Gastrocnemius medialis (tissue), 4 donors: ENCODE measurements around the gene MLLT10. TPM values are rescaled to one million over a fixed set of nuclear protein-coding genes. Genes with fewer than 3 reads are reported as not detected.
"Not testable (repeated sequence)": the region's sequence is repeated elsewhere in the genome, so short reads cannot be mapped to it uniquely, and the experiment has no call there.

Experiments
- ATAC-seq, 2 donors: fragments of 150-250 bp; one replicate each; pipeline ENCODE4 v1.9.1; 2016
- DNase-seq, 2 donors: peaks; one replicate each; pipeline ENCODE4 v3.0.0-alpha.2; 2019
- H3K27ac ChIP-seq, 4 donors: fragments of 200-600 bp; sonication (generic); 1 replicate in 1 of 4; 2 replicates in 3 of 4; pipeline ENCODE4 v1.5.1; 2016 to 2018; ENCODE audit warnings: mild to moderate bottlenecking in 2 of 4, moderate library complexity in 1 of 4
- H3K27me3 ChIP-seq, 3 donors: fragments of 200-600 bp; sonication (generic) in 2 of 3; 1 replicate in 1 of 3; 2 replicates in 2 of 3; pipeline versions ENCODE4 v1.5.1 to v1.6.0; 2016 to 2019; ENCODE audit warnings: mild to moderate bottlenecking in 1 of 3, moderate library complexity in 1 of 3
- H3K36me3 ChIP-seq, 2 donors: fragments of 200-600 bp; sonication (generic) in 1 of 2; one replicate each; pipeline ENCODE4 v1.5.1; 2017 to 2018
- H3K4me1 ChIP-seq, 2 donors: fragments of 200-600 bp; sonication (generic) in 1 of 2; one replicate each; pipeline ENCODE4 v1.5.1; 2016 to 2017; ENCODE audit warnings: mild to moderate bottlenecking in 2 of 2
- H3K4me3 ChIP-seq, 4 donors: fragments of 200-600 bp; sonication (generic) in 3 of 4; 1 replicate in 1 of 4; 2 replicates in 3 of 4; pipeline ENCODE4 v1.5.1; 2016 to 2019; ENCODE audit warnings: mild to moderate bottlenecking in 2 of 4
- H3K9me3 ChIP-seq, 3 donors: fragments of 200-600 bp; sonication (generic) in 2 of 3; 1 replicate in 1 of 3; 2 replicates in 2 of 3; pipeline ENCODE4 v1.5.1; 2016 to 2019
- CTCF ChIP-seq, 5 experiments: fragments of 450-650 bp in 3 of 5; fragments of 200-600 bp in 2 of 5; sonication (generic) in 2 of 5; IDR thresholded peaks in 4 of 5; conservative IDR thresholded peaks in 1 of 5; 1 replicate in 4 of 5; 2 replicates in 1 of 5; pipeline ENCODE4 v1.5.1; 2016 to 2019; ENCODE audit warnings: antibody characterized with exemption in 5 of 5, mild to moderate bottlenecking in 3 of 5, moderate library complexity in 3 of 5
- POLR2A ChIP-seq, 2 donors: fragments of 450-650 bp; IDR thresholded peaks; one replicate each; pipeline ENCODE4 v1.6.1; 2017; ENCODE audit warnings: antibody characterized with exemption in 2 of 2, mild to moderate bottlenecking in 2 of 2, moderate library complexity in 2 of 2
- in situ Hi-C, 4 donors: fragments of 200-750 bp; cut with MboI; loops; one replicate each; pipeline versions ENCODE4 v1.15.0 to v1.8.0; 2017; ENCODE audit warnings: low sequenced_read_pairs in 4 of 4
- intact Hi-C: fragments of 100-400 bp; cut with DNase I; formaldehyde crosslinking; loops from one replicate; pipeline ENCODE4 v1.15.1; 2023; ENCODE audit warnings: low total_unique reads
- total RNA-seq, 4 donors: library from RNA; depleted of rRNA; stranded (reverse); fragments of >200 nt; gene quantifications; one replicate each; pipeline versions ENCODE4 v1.1.0 to v1.2.3, GENCODE V29; 2016

MLLT10 gene
- total RNA-seq, 4 donors from 2014 or later, result 13.6 to 26.6 (median 21.6) TPM

- no peaks in the 10 kb centered on the region for H3K36me3 ChIP-seq
- in situ Hi-C loops (no loop called here), intact Hi-C loops (no loop called here)
- H3K9me3 ChIP-seq, result no peaks in the 10 kb centered on the region
- H3K27ac ChIP-seq, result no peak overlapping the region
- DNase-seq, result no peak
- H3K27me3 ChIP-seq, result no peaks in the 10 kb centered on the region
- TF ChIP-seq POLR2A (IDR thresholded peaks at IDR 0.05), result no peak
- no peak for TF ChIP-seq CTCF (IDR thresholded peaks at IDR 0.05 in 4 of 5, conservative IDR thresholded peaks at IDR 0.05 in 1 of 5)
- no peak overlapping the region for H3K4me3 ChIP-seq
- ATAC-seq, result no peak
- no peaks in the 10 kb centered on the region for H3K4me1 ChIP-seq
Measured at GRCh38 chr10:21607907-21608306, 73.9 kb downstream of the MLLT10 start.

GRCh38 chr10:21614000-21614399 lies 80.0 kb downstream of the MLLT10 start:
- no peak for TF ChIP-seq POLR2A (IDR thresholded peaks at IDR 0.05)
- no peak for TF ChIP-seq CTCF (IDR thresholded peaks at IDR 0.05 in 4 of 5, conservative IDR thresholded peaks at IDR 0.05 in 1 of 5)
- no peaks in the 10 kb centered on the region for H3K27me3 ChIP-seq
- no peaks in the 10 kb centered on the region for H3K4me1 ChIP-seq
- intact Hi-C loops, result no loop called here
- no peaks in the 10 kb centered on the region for H3K36me3 ChIP-seq
- no peak overlapping the region for H3K27ac ChIP-seq
- ATAC-seq (no peak), DNase-seq (no peak)
- no peak overlapping the region for H3K4me3 ChIP-seq
- in situ Hi-C loops, result no loop called here
- H3K9me3 ChIP-seq, result no peaks in the 10 kb centered on the region

GRCh38 chr10:21617267-21617666 lies 83.2 kb downstream of the MLLT10 start:
- H3K27ac ChIP-seq, result no peak overlapping the region
- no peak overlapping the region for H3K4me3 ChIP-seq
- H3K36me3 ChIP-seq, result peaks cover 0 to 6% of the 10 kb centered on the region in 2 donors
- TF ChIP-seq CTCF (IDR thresholded peaks at IDR 0.05 in 4 of 5, conservative IDR thresholded peaks at IDR 0.05 in 1 of 5) (no peak), POLR2A (IDR thresholded peaks at IDR 0.05) (no peak)
- ATAC-seq (no peak), DNase-seq (no peak)
- no peaks in the 10 kb centered on the region for H3K9me3 ChIP-seq
- H3K27me3 ChIP-seq, result no peaks in the 10 kb centered on the region
- in situ Hi-C loops, result no loop called here
- no peaks in the 10 kb centered on the region for H3K4me1 ChIP-seq
- intact Hi-C loops, result no loop called here

DNA sequence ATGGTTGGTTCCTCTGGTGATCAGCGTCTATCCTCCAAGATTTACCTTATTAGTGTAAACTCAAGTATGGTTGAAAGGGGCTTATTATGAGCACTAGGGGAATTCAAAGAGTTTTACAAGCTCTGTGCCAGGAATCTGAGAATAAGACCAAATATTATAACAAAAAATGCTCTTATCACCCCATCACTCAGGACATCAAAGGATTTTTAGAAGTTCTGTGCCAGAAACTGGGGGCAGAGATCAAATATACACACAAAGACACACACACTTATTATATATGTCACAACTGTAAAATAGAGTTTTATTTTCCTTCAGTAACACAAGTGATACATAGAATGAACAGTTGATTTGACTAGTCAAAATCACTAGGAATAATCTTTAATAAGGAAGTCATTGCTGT lies 89.3 kb downstream of the MLLT10 start:
- TF ChIP-seq CTCF (IDR thresholded peaks at IDR 0.05 in 4 of 5, conservative IDR thresholded peaks at IDR 0.05 in 1 of 5), result no peak
- no peak for TF ChIP-seq POLR2A (IDR thresholded peaks at IDR 0.05)
- no peak overlapping the region for H3K27ac ChIP-seq
- in situ Hi-C loops, result no loop called here
- no peaks in the 10 kb centered on the region for H3K9me3 ChIP-seq
- peaks cover 0 to 9% of the 10 kb centered on the region in 2 donors for H3K4me1 ChIP-seq
- peaks cover 0 to 6% of the 10 kb centered on the region in 2 donors for H3K36me3 ChIP-seq
- DNase-seq (no peak), ATAC-seq (no peak)
- intact Hi-C loops, result no loop called here
- H3K27me3 ChIP-seq, result no peaks in the 10 kb centered on the region
- H3K4me3 ChIP-seq, result no peak overlapping the region

DNA sequence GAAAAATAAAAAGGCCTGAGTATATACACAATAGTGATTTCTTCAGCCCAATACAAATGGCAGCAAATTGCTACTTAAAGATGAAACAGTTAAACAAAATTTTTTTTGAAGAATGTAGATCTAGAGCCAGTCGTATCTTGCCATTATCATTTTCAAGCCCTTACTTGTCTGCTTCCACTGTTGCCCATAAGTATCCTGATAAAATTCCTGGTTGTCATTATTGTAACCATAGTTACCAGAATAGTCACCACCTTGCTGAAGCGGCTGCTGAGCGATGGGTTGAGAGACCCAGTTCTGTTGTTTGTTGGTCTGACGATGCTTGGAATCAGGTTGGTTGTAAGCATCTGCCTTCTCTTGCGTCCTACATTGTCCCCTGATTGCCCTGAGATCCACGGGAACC lies 90.4 kb downstream of the MLLT10 start:
- in situ Hi-C loops, intact Hi-C loops, H3K27me3 ChIP-seq, H3K9me3 ChIP-seq, H3K4me1 ChIP-seq, DNase-seq, H3K27ac ChIP-seq, H3K4me3 ChIP-seq, H3K36me3 ChIP-seq, ATAC-seq: not testable (repeated sequence)
